HG03575 (cell line): ENCODE results near the gene MORN3.
"Not testable (repeated sequence)": the region's sequence is repeated elsewhere in the genome, so short reads cannot be mapped to it uniquely, and the experiment has no call there.

Source experiments
- ATAC-seq: cut with Tn5 transposase; IDR thresholded peaks from one replicate; pipeline ENCODE4 v1.9.1; 2021; ENCODE audit not compliant: unreplicated experiment, insufficient number of reproducible peaks, low FRiP score; ENCODE audit errors: extremely low read depth

MORN3 gene

GRCh38 chr12:121697093-121697698 lies 27.7 kb upstream of the MORN3 start:
- ATAC-seq: no peak

DNA sequence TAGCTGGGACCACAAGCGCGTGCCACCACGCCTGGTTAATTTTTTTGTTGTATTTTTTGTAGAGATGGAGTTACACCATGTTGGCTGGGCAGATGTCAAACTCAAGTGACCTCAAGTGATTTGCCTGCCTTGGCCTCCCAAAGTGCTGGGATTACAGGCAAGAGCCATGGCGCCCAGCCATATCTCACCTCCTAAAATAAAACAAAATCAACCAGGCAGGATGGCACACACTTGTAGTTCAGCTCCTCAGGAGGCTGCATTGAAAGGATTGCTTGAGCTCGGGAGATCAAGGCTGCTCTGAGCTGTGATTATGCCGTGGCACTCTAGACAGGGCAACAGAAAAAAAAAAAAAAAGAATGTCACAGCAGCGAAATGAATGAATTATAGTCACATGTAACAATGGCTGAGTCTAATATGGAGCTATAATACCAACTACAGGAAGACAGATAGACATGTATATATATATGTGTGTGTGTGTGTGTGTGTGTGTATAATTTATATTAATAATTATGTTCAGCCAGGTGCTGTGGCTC lies 23.8 kb upstream of the MORN3 start:
- ATAC-seq: no peak

- not testable (repeated sequence) for ATAC-seq
These were observed 23.3 kb upstream of the MORN3 start for GRCh38 chr12:121692744-121693143.

- ATAC-seq: no peak
These were observed 20.0 kb upstream of the MORN3 start for GRCh38 chr12:121689430-121689829.

DNA sequence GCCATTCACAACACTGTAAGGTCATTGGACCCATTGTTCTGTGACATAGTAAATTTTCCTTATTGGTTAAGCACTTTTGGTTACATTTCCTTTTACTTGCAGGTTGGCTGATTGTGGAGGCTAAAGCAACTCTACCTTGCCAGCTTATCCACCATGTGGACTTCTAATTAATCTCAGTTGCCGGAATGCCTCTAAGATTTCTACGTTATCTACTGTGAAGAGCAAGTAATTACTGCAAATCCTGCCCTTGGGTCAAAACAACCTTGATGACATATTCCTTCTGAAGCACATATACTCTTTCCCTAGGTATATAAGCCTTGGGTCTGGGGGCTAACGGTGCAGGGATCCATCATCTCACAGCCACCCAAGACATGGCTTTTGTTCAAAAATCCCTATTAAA lies 19.5 kb upstream of the MORN3 start:
- no peak for ATAC-seq

DNA sequence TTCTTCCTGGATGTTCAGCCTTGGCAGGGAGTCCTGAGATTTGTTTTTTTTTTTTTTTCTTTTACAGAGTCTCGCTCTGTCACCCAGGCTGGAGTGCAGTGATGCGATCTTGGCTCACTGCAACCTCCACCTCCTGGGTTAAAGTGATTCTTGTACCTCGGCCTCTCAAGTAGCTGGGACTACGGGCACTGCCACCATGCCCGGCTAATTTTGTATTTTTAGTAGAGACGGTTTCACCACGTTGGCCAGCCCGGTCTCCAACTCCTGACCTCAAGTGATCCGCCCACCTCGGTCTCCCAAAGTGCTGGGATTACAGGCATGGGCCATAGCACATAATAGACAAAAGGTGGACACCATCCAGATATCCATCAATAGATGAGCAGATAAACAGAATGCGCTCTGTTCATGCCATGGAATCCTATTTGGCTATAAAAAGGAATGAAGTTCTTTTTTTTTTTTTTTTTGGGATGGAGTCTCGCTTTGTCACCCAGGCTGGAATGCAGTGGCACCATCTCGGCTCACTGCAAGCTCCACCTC lies 10.3 kb upstream of the MORN3 start:
- not testable (repeated sequence) for ATAC-seq

DNA sequence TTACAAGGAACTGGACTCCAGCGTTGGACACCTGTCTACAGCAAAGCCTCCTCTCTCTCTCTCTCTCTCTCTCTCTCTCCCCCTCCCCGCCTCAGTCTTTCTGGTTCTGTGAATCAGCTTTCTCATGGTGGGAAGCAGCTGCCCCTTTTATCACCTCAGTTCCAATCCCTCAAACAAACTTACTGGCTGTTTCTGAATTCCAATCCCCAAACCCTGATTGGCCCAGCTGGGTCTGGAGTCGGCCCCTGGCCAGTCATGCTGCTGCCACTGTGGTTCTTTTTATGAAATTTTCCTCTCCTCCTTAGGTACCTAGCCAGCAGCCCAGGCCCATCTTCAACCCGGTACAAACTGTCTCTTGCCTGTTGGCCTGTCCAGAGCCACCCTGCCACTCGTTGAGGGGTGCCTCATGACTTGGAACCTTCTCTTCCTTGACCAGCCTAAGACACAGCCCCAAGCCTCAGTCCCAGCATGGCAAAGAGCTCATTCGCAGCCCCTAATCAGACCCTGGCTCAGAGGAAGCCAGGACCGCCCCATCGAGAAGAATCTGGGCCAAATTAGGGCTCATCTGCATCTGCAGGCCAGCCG lies 9.4 kb upstream of the MORN3 start:
- ATAC-seq: no peak

DNA sequence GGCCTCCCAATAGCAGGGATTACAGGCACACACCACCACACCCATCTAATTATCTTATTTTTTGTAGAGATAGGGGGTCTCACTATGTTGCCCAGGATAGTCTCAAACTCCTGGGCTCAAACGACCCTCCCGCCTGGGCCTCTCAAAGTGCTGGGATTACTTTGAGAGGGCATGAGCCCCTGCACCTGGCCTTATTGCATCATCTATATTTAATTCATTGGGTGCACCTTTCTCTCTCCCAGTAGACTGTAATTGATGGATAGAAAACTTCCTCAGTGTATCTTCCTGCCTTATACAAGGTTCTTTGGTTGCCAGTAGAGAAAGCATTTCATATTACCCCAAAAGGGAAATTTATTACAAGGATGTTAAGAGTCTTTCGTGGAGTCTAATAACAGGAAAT lies 8.9 kb upstream of the MORN3 start:
- no peak for ATAC-seq

DNA sequence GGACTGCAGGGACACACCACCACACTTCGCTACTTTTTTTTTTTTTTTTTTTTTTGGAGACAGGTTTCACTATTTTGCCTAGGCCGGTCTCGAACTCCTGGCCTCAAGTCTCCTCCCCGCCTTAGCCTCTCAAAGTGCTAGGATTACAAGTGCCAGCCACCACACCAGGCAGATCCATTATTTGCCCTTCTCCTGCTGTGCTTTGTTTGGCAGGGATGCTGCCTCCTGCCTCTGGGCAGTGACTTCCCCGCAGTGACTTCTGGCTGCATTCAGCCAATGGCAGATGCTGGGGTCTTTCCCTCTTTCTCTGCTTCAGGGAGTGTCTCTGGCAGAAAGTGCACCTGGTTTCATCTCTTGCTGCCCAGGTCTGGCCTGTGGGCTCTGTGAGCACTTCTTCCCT lies 6.7 kb upstream of the MORN3 start:
- no peak for ATAC-seq

GRCh38 chr12:121673013-121673511 lies 3.6 kb upstream of the MORN3 start:
- no peak for ATAC-seq

DNA sequence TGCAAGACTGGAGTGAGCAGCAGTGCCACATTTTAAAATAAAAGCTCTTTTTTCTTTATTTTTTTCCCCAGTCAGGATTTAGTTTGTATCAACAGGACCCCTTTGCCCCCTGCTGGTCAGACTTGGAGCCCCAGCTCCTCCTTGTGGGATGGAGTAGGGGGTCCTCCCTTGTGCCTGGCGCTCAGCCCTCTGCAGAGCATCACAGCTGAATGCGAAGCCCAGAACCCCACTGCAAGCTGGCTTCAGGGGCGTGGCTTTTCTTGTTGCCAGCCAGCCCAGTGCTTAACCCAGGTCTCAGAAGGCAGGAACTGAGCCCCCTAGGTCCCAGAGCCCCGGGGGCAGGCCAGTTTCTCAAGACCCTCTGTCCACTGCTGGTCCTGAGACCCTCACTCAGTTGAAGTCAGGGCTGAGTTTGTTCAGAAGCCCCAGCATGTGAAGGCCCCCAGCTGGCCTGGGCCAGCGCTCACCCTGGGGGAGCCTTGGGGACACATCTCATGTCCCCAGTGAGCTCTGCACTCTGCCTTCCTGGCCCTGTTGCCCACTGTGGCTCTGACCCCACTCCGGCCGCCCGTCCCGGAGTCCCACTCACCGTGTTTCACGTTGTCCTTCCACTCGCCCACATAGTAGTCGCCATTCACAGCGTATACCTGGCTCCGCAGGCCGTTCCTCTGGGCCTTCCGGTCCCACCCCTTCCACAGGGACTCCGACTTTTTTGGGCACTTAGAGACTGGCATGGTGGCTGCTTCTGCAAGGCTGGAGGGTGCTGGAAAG lies 519 bp downstream of the MORN3 start:
- no peak for ATAC-seq

DNA sequence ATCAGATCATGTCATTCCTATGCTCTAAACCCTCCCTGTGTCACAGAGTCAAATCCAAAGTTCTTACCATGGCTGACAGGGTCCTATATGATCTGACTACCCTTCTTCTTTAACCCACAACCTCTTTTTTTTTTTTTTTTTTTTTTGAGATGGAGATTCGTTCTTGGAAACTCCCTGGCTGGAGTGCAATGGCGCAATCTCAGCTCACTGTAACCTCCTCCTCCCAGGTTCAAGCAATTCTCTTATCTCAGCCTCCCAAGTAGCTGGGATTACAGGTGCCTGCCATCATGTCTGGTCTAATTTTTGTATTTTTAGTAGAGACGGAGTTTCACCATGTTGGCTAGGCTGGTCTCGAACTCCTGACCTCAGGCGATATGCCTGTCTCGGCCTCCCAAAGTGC lies 2.6 kb downstream of the MORN3 start:
- ATAC-seq: not testable (repeated sequence)

DNA sequence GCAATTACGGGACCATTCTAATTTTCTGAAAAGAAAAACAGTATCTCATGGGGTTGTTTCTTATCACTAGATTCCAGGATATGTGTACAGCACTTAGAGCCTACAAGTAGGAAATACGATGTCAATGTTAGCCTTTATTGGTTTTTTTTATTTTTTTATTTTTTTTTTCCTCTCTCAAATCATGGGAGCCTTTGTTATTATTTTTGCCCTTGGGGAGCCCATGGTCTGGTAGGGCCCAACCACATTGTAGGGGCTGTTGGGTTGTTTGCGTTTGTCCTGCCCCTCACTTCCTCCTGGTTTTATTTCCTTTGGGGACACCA lies 5.9 kb downstream of the MORN3 start:
- no peak for ATAC-seq

DNA sequence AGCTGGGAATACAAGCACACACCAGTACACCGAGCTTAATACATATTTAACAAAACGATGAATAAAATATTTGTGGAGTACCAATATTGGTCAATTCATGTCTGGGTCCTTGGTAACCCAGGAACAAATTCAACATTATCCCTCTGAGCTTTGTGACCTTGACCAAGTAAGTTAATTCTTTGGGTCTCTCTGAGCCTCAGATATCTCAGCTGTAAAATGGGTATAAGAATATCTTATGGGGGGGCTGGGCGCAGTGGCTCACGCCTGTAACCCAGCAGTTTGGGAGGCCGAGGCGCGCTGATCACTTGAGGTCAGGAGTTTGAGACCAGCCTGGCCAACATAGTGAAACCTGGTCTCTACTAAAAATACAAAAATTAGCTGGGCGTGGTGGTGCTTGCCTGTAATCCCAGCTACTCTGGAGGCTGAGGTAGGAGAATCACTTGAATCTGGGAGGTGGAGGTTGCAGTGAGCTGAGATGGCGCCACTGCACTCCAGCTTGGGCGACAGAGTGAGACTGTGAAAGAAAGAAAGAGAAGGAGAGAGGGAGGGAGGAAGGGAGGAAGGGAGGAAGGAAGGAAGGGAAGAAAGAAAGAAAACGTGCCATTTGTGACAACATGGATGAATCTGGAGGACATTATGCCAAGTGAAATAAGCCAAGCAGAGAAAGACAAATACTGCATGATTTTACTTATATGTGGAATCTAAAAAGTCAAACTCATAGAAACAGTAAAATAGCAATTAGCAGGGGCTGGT lies 7.9 kb downstream of the MORN3 start:
- not testable (repeated sequence) for ATAC-seq

DNA sequence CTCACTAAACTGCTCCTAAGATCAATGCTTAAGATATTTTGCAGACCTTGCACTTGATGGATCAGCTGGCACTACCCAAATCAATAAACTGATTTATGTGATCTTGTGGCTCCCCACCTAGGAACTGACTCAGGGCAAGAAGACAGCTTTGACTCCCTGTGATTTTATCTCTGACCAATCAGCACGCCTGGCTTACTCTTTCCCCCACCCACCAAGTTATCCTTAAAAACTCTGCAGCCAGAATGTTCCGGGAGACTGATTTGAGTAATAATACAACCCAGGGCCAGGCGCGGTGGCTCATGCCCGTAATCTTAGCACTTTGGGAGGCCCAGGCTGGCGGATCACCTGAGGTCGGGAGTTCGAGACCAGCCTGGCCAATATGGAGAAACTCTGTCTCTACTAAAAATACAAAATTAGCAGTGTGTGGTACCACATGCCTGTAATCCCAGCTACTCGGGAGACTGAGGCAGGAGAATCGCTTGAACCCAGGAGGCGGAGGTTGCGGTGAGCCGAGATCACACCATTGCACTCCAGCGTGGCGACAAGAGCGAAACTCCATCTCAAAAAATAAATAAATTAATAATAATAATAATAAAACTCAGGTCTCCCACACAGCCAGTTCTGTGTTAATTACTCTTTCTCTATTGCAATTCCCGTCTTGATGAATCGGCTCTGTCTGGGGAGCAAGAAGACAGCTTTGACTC lies 12.0 kb downstream of the MORN3 start:
- ATAC-seq: no peak

GRCh38 chr12:121656122-121656521 lies 13.3 kb downstream of the MORN3 start:
- ATAC-seq: no peak

GRCh38 chr12:121653999-121654398 lies 15.5 kb downstream of the MORN3 start:
- ATAC-seq: no peak

DNA sequence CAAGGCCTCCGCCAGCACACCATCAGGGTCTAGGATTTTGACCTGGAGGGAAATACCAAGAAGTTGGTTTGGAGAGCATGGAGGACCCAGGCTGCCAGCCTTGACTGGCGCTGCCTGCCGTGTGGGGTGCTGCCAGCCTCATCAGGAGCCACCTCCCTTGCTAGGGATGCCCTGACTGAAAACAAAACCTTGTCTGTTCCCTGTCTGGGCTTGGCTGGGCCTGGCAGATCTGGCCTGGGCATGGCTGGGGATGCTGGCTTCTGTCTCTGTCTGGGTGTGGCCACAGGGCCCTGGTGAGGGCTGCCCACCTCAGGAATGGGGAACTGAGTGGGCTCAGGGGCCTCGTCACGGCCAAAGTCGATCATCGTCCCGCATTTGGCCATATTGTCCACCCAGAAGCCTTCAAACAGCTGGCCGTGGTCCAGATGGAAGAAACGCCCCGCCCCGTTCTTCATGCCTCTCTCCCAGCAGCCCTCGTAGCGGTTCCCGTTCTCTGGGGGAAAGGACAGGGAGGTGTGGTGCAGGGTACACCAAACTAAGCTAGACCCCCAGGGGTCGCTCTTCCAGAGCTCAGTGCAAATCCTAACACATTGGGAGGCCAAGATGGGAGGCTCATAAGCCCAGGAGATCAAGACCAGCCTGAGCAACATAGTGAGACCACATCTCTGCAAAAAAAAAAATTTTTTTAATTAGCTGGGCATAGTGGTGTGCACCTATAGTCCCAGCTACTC lies 16.5 kb downstream of the MORN3 start:
- ATAC-seq: no peak
